Calu3 (cell line): ENCODE data around the gene SPINT3. TPM values are rescaled to one million over a fixed set of nuclear protein-coding genes. Genes with fewer than 3 reads are reported as not detected.

ENCODE experiments used
- BruUV-seq: library from RNA; stranded (reverse); fragments of 400-500 nt; replicated peaks from 2 replicates; lab custom pipeline; 2021; lab: Mats Ljungman, UMichigan
- CTCF ChIA-PET: fragments of 300-600 bp; sonication (Branson Sonifier 250); formaldehyde crosslinking; loops from one replicate; lab custom pipeline; 2022; ENCODE audit warnings: antibody characterized with exemption; lab: Charles Lee
- DNase-seq: peaks from one replicate; pipeline ENCODE4 v3.0.0; 2022
- H3K27ac Mint-ChIP-seq: one replicate; pipeline ENCODE4 v1.8.0; 2022; ENCODE audit warnings: mixed read lengths; ENCODE audit not compliant: unreplicated experiment
- H3K27me3 Mint-ChIP-seq: one replicate; pipeline ENCODE4 v1.8.0; 2022; ENCODE audit warnings: mixed read lengths; ENCODE audit not compliant: unreplicated experiment
- H3K36me3 Mint-ChIP-seq: one replicate; pipeline ENCODE4 v1.8.0; 2022; ENCODE audit warnings: mild to moderate bottlenecking, moderate library complexity, mixed read lengths; ENCODE audit not compliant: insufficient read depth, unreplicated experiment
- H3K4me1 Mint-ChIP-seq: one replicate; pipeline ENCODE4 v1.8.0; 2022; ENCODE audit warnings: mild to moderate bottlenecking, low read depth, mixed read lengths; ENCODE audit not compliant: unreplicated experiment
- H3K4me3 Mint-ChIP-seq: one replicate; pipeline ENCODE4 v1.8.0; 2022; ENCODE audit warnings: mild to moderate bottlenecking, low read depth, moderate library complexity, mixed read lengths; ENCODE audit not compliant: unreplicated experiment
- H3K9me3 Mint-ChIP-seq: one replicate; pipeline ENCODE4 v1.8.0; 2022; ENCODE audit warnings: low read depth, mixed read lengths; ENCODE audit not compliant: unreplicated experiment
- intact Hi-C: fragments of 100-400 bp; cut with micrococcal nuclease; formaldehyde crosslinking; loops from one replicate; pipeline ENCODE4 v1.10.0; 2022; ENCODE audit not compliant: unreplicated experiment
- total RNA-seq: library from RNA; stranded (reverse); gene quantifications from 2 replicates; pipeline ENCODE4 v1.2.3, GENCODE V29; 2022
- TF ChIP-seq, protein P1 (sequence below): fragments of 200-600 bp; IDR thresholded peaks from one replicate; pipeline ENCODE4 v1.8.0; 2022; ENCODE audit warnings: antibody characterized with exemption; ENCODE audit not compliant: unreplicated experiment

The SPINT3 gene
- total RNA-seq, 1 experiment from 2014 or later, result not detected

- DNase-seq, result no peak
- no peaks in the 10 kb centered on the region for H3K27me3 Mint-ChIP-seq
- CTCF ChIA-PET, result interaction anchor here (1.7 kb wide), 1 partner anchor 15 kb away, joined by 6 read pairs; no protein-coding TSS in a partner anchor
- no peak overlapping the region for H3K27ac Mint-ChIP-seq
- peaks cover 4% of the 10 kb centered on the region for H3K36me3 Mint-ChIP-seq
- no peak overlapping the region for H3K4me3 Mint-ChIP-seq
- TF ChIP-seq, protein P1, sequence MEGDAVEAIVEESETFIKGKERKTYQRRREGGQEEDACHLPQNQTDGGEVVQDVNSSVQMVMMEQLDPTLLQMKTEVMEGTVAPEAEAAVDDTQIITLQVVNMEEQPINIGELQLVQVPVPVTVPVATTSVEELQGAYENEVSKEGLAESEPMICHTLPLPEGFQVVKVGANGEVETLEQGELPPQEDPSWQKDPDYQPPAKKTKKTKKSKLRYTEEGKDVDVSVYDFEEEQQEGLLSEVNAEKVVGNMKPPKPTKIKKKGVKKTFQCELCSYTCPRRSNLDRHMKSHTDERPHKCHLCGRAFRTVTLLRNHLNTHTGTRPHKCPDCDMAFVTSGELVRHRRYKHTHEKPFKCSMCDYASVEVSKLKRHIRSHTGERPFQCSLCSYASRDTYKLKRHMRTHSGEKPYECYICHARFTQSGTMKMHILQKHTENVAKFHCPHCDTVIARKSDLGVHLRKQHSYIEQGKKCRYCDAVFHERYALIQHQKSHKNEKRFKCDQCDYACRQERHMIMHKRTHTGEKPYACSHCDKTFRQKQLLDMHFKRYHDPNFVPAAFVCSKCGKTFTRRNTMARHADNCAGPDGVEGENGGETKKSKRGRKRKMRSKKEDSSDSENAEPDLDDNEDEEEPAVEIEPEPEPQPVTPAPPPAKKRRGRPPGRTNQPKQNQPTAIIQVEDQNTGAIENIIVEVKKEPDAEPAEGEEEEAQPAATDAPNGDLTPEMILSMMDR, result no peak
- H3K4me1 Mint-ChIP-seq, result peaks cover 50% of the 10 kb centered on the region
- no TSS peak for BruUV-seq
- peaks cover 3% of the 10 kb centered on the region for H3K9me3 Mint-ChIP-seq
- intact Hi-C loops, result no loop called here
Observed at GRCh38 chr20:45503403-45503802, 12.0 kb downstream of the SPINT3 start.

- CTCF ChIA-PET, result interaction anchor here (0.6 to 1.7 kb wide), 4 partner anchors 16 to 303 kb away, joined by 3 to 6 read pairs (median 4); no protein-coding TSS in a partner anchor
Observed at GRCh38 chr20:45502561-45502960, 12.9 kb downstream of the SPINT3 start.

DNA sequence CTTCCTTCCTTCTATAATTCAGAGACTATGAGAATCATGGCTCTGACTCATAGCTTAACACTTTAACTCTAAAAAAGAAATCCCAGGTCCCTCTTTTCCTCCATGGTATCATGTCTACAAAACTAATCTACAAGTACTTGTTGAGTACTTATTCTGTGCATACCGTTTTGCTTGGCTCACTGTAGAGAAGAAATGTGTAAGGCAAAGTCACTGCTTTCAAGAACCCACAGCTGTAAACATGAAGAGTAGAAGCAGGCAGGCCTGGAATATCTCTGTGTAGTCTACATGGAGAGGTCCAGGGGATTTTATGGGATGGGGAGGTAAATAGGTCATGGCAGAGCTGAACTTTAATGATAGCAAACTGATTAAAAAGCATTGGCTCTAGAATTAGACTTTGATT is 13.8 kb downstream of the SPINT3 start:
- H3K27ac Mint-ChIP-seq, result no peak overlapping the region
- CTCF ChIA-PET, result interaction anchor here (0.6 kb wide), 1 partner anchor 28 kb away, joined by 4 read pairs; no protein-coding TSS in a partner anchor
- intact Hi-C loops, result no loop called here
- peaks cover 6% of the 10 kb centered on the region for H3K27me3 Mint-ChIP-seq
- TF ChIP-seq, protein P1, result no peak
- H3K4me3 Mint-ChIP-seq, result no peak overlapping the region
- BruUV-seq, result no TSS peak
- H3K4me1 Mint-ChIP-seq, result peaks cover 32% of the 10 kb centered on the region
- no peak for DNase-seq
- no peaks in the 10 kb centered on the region for H3K36me3 Mint-ChIP-seq
- no peaks in the 10 kb centered on the region for H3K9me3 Mint-ChIP-seq

More at GRCh38 chr20:45502561-45502960, 12.9 kb downstream of the SPINT3 start:
- peaks cover 3% of the 10 kb centered on the region for H3K9me3 Mint-ChIP-seq
- H3K36me3 Mint-ChIP-seq, result peaks cover 4% of the 10 kb centered on the region
- no peak overlapping the region for H3K27ac Mint-ChIP-seq
- peaks cover 41% of the 10 kb centered on the region for H3K4me1 Mint-ChIP-seq
- TF ChIP-seq, protein P1, result no peak
- no peak overlapping the region for H3K4me3 Mint-ChIP-seq
- intact Hi-C loops, result no loop called here
- no peaks in the 10 kb centered on the region for H3K27me3 Mint-ChIP-seq
- no TSS peak for BruUV-seq
- DNase-seq, result no peak

DNA sequence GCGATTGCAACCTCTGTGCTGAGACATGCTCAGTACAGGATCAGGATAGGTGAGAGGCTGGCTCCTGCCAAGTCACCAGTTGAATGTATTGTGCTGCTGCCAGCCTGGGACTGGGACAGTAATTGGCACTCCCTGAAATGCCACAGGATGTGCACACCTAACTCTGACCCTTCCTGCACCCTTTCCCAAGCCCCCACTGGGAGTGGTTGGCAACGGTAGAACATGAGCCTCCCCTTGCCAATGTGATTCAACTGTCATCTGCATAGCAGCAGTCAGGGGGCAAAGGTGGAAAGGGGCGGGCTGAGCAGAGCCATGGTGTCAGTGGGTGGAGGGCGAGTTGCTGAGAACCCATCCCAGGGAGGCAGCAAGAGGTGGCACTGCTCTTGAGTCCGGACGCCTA is 15.4 kb downstream of the SPINT3 start:
- H3K36me3 Mint-ChIP-seq, result no peaks in the 10 kb centered on the region
- intact Hi-C loops, result no loop called here
- peaks cover 28% of the 10 kb centered on the region for H3K4me1 Mint-ChIP-seq
- BruUV-seq, result no TSS peak
- CTCF ChIA-PET, result interaction anchor here (0.6 kb wide), 1 partner anchor 570 kb away, joined by 5 read pairs; no protein-coding TSS in a partner anchor
- no peak overlapping the region for H3K4me3 Mint-ChIP-seq
- TF ChIP-seq, protein P1, result no peak
- no peak overlapping the region for H3K27ac Mint-ChIP-seq
- peak; percentile 35 for DNase-seq
- no peaks in the 10 kb centered on the region for H3K9me3 Mint-ChIP-seq
- peaks cover 15% of the 10 kb centered on the region for H3K27me3 Mint-ChIP-seq
